Ishikawa (cell line): ENCODE results near the gene NDRG2.

Experiments used
- CEBPB ChIP-seq: IDR thresholded peaks from 2 replicates; pipeline ENCODE4 v1.6.1; 2012
- EP300 ChIP-seq: IDR thresholded peaks from 2 replicates; pipeline ENCODE4 v1.6.1; 2012; ENCODE audit warnings: borderline replicate concordance
- NFIC ChIP-seq: IDR thresholded peaks from 2 replicates; pipeline ENCODE4 v1.6.1; 2012
- TAF1 ChIP-seq: IDR thresholded peaks from 2 replicates; pipeline ENCODE4 v1.6.1; 2012; ENCODE audit warnings: low read depth, mild to moderate bottlenecking
- TEAD4 ChIP-seq: IDR thresholded peaks from 2 replicates; pipeline ENCODE4 v1.6.1; 2012
- YY1 ChIP-seq: IDR thresholded peaks from 2 replicates; pipeline ENCODE4 v1.6.1; 2012; ENCODE audit warnings: low read depth
- TF ChIP-seq, protein P1 (sequence below): IDR thresholded peaks from 2 replicates; pipeline ENCODE4 v1.6.1; 2012

DNA sequence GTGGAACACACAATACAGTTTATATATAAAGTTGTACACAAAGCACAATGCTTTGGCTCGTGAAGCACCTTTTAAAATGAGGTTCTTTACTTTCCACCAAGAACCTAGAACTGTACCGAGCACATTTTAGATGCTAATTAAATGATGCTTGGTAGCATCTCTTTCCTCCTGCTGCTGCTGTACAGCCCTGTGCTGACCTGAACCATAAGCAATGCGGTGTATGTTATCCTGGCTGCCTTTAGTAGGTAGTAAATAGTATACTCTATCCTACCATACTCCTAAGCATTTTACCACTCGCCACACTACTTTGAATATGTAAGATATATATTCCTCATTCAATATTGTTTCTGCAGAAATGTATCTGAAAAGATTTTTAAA, 29.9 kb upstream of the NDRG2 start:
- TF ChIP-seq YY1: no peak
- TF ChIP-seq NFIC: no peak
- TF ChIP-seq TAF1: no peak
- TF ChIP-seq TEAD4: no peak
- TF ChIP-seq EP300: no peak
- TF ChIP-seq CEBPB: no peak
- TF ChIP-seq, protein P1, sequence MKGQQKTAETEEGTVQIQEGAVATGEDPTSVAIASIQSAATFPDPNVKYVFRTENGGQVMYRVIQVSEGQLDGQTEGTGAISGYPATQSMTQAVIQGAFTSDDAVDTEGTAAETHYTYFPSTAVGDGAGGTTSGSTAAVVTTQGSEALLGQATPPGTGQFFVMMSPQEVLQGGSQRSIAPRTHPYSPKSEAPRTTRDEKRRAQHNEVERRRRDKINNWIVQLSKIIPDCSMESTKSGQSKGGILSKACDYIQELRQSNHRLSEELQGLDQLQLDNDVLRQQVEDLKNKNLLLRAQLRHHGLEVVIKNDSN: no peak
